Measurements from ENCODE around the gene BDP1. TPM values are rescaled to one million over a fixed set of nuclear protein-coding genes. Genes with fewer than 3 reads are reported as not detected.

BDP1 gene, protein sequence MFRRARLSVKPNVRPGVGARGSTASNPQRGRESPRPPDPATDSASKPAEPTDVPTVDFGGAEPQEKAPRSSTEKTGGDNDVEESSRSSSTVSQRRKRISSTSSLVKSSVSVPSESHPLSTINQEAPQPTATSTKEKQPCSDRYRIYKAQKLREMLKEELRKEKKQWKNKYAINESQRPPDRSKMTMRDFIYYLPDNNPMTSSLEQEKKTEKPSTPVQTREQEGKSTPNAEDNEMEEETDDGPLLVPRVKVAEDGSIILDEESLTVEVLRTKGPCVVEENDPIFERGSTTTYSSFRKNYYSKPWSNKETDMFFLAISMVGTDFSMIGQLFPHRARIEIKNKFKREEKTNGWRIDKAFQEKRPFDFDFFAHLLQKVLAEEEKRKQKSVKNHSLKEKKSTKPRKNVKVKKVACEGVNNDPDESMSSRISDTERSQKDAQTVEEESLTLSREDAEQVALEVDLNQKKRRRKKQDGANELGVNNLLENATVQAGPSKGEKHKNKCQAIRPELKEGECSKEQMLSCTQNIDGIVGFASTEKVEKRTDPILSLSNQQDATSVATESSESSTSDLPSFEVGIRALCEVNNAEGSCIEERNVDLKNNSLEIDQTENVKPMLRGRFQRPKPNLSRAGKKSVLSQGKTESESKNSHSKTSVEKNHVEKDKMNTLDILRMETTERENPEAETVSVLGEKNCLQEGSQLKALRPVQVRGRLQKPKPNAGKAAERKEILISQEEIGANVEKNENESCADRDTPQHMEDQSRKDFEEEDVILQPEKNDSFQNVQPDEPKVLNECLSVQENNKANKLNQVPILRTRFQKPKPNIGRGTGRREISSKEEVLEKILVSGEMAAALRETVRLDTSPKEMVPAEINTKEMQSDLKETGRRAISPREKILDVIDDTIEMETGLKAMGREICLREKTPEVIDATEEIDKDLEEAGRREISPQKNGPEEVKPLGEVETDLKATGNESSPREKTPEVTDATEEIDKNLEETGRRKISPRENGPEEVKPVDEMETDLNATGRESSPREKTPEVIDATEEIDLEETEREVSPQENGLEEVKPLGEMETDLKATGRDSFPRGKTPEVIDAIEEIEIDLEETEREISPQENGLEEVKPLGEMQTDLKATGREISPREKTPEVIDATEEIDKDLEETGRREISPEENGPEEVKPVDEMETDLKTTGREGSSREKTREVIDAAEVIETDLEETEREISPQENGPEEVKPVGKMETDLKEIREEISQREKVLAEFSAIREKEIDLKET (N-terminal part only)
- 9.0 and 13.9 TPM in 2 replicates for total RNA-seq

DNA sequence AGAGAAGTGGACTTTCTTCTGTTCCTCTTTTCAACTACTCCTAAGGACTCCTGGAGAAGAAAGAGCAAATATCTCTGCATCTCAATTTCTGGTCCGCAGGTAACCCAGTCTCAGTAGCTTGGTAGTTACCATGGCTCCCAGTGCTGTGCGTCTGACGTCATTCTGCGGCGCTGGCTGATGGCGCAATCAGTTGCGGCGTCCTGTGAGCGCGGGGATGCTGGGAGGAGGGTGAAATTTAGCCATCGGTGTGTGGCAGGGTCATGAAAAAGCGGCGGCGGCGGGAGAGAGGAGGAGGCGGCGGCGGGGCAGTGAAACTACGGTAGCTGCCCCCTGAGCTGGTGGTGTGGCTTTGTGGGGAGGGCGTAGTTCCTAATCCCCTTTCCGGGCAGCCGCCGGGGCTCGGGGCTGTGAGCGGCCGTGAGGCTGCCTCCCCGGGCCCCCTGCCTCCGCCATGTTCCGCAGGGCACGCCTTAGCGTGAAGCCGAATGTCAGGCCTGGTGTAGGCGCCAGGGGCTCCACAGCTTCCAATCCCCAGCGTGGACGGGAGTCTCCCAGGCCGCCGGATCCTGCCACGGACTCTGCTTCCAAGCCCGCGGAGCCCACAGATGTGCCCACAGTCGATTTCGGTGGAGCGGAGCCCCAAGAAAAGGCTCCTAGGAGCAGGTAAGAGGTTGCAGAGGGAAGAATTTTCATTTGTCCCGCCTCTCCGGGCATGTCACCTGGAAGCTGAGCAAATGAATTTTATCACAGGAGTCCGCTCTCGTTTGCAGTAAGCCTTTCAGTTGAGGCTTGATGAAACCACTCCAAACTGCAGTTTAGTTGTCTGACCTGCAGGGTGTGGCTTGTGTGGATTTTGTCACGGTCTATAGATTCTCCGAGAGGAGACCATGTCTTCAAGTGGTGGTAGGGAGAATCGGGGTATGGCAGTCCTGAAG is at the start of gene BDP1:
BDP1 (plus strand) TSS at position 225 of the 935 bp plus-strand sequence; CDS start at position 452, 227 bp downstream.

DNA sequence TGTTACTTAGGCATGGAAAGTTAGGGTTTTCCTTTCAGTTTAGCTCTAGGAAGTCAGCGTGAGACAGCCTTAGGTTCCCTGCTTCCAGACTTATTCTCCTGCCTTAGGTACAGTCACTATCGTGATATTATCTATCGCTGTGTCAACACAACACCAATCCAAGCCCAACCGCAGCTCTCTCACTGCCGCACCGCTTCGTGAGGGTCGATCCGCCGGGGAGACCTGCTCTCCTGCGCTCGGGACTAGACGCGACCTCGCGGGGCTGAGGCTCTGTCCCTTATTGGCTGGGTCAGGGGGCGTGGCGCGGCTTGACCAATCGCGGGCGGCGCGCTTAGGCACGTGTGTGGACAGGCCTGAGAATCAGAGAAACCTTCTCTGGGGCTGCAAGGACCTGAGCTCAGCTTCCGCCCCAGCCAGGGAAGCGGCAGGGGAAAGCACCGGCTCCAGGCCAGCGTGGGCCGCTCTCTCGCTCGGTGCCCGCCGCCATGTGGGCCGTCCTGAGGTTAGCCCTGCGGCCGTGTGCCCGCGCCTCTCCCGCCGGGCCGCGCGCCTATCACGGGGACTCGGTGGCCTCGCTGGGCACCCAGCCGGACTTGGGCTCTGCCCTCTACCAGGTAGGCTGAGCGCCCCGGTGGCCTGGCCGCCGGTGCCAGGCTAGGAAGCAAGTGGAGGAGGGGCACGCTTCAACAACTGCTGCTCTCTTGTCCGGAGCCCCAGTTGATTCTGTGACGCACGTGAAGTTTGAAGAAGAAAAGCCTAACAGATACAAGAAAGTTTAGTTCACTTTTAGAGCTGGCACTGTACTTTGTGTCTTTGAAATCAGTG is 131.7 kb downstream of the BDP1 start, which contains the start of gene MCCC2:
MCCC2 (plus strand) TSS at position 400 of the 825 bp plus-strand sequence; CDS start at position 486, 86 bp downstream.

Other genes starting within 250 kb of the BDP1 start
- gene MCCC2, start 131.7 kb downstream of the BDP1 start, total RNA-seq = 15.1 and 17.7 TPM in 2 replicates